ENCODE data around the gene DES. TPM values are rescaled to one million over a fixed set of nuclear protein-coding genes. Genes with fewer than 3 reads are reported as not detected.

The DES gene
- polyA plus RNA-seq, 3 donors, result 5.5 to 8.2 (median 6.0) TPM

GRCh38 chr2:219416938-219417337 is 1.2 kb upstream of the DES start:
- DNase-seq, result no peak

- no peak for DNase-seq
Observed at GRCh38 chr2:219417374-219417773, 803 bp upstream of the DES start.

GRCh38 chr2:219419012-219419324 is 791 bp downstream of the DES start:
- no peak for DNase-seq

- no peak for DNase-seq
Observed at GRCh38 chr2:219419331-219420197, 1.4 kb downstream of the DES start.

- DNase-seq, result no peak
Observed at GRCh38 chr2:219420687-219421086, 2.5 kb downstream of the DES start.

- DNase-seq, result no peak
Observed at GRCh38 chr2:219421323-219421722, 3.1 kb downstream of the DES start.

GRCh38 chr2:219422952-219423534 is 4.9 kb downstream of the DES start:
- no peak for DNase-seq

- no peak for DNase-seq
Observed at GRCh38 chr2:219423652-219424377, 5.6 kb downstream of the DES start.

- DNase-seq, result no peak
Observed at GRCh38 chr2:219425238-219426067, 7.3 kb downstream of the DES start.

- no peak for DNase-seq
Observed at GRCh38 chr2:219426068-219426443, 7.9 kb downstream of the DES start.

- no peak for DNase-seq
Observed at GRCh38 chr2:219426534-219427136, 8.5 kb downstream of the DES start.

- no peak for DNase-seq
Observed at GRCh38 chr2:219428469-219428868, 10.3 kb downstream of the DES start.

GRCh38 chr2:219429958-219430606 is 11.9 kb downstream of the DES start:
- no peak for DNase-seq

GRCh38 chr2:219430633-219431615 is 12.7 kb downstream of the DES start:
- DNase-seq, result no peak

- no peak for DNase-seq
Observed at GRCh38 chr2:219433666-219434467, 15.7 kb downstream of the DES start.

- no peak for DNase-seq
Observed at GRCh38 chr2:219434468-219434717, 16.2 kb downstream of the DES start.

- DNase-seq, result no peak
Observed at GRCh38 chr2:219434718-219435525, 16.7 kb downstream of the DES start, which contains the start of gene SPEG. Gene SPEG (plus strand): TSS chr2:219434843. CDS start chr2:219434978, 135 bp downstream.

GRCh38 chr2:219435701-219436100 is 17.5 kb downstream of the DES start:
- no peak for DNase-seq
